SK-MEL-5 (cell line): ENCODE measurements around the gene CYTH2. TPM values are rescaled to one million over a fixed set of nuclear protein-coding genes. Genes with fewer than 3 reads are reported as not detected.
A peak's percentile ranks its signal among the peaks of the same experiment; 100 is the strongest.
"Not testable (repeated sequence)": the region's sequence is repeated elsewhere in the genome, so short reads cannot be mapped to it uniquely, and the experiment has no call there.

Source experiments
- DNase-seq: peaks from one replicate; pipeline ENCODE4 v3.0.0-alpha.2; 2016; ENCODE audit warnings: low read depth, low spot score
- in situ Hi-C: cut with HindIII; loops from 2 replicates; pipeline ENCODE4 v1.10.0; 2016; ENCODE audit warnings: low sequenced_read_pairs, high pct_unique_total_duplicates, low pct_unique_long_range_greater_than_20kb
- total RNA-seq: library from RNA; depleted of rRNA; stranded (reverse); fragments of >200 nt; shearing (Covaris generic); gene quantifications from 2 replicates; pipeline ENCODE4 v1.2.3, GENCODE V29; 2014

The CYTH2 gene
- total RNA-seq, 1 experiment from 2014 or later = 41.0 TPM

- no peak for DNase-seq
- in situ Hi-C loops = no loop called here
Measured at GRCh38 chr19:48484931-48485612, 15.9 kb downstream of the CYTH2 start.

DNA sequence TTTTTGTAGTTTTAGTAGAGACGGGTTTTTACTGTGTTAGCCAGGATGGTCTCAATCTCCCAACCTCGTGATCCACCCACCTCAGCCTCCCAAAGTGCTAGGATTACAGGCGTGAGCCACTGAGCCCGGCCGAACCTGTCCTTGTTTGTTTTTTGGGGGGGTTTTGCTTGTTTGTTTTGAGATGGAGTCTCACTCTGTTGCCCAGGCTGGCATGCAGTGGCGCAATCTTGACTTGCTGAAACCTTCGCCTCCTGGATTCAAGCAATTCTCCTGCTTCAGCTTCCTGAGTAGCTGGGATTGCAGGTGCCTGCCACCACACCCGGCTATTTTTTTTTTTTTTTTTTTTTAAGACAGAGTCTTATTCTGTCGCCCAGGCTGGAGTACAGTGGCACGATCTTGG lies 17.5 kb downstream of the CYTH2 start:
- in situ Hi-C loops, DNase-seq: not testable (repeated sequence)

DNA sequence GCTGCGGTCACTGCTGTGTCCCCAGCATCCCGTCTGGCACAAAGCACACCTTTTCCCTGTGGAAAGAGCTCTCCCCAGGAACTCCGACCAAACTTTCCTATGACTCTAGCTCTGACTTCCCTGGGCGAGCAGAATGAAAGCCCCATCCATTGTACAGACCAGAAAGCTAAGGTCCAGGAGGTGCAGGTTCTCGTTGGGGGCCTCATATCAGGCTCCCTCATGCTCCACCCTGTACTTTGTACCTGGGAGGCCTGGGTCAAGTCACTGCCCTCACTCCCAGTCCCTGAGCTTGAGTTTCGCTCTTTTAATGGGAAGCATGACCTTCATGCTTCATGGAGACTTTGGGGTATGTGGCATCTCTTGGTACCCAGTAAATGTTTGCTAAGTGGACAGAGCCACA lies 18.4 kb downstream of the CYTH2 start:
- in situ Hi-C loops = no loop called here
- no peak for DNase-seq

GRCh38 chr19:48487948-48488347 lies 18.8 kb downstream of the CYTH2 start:
- no peak for DNase-seq
- in situ Hi-C loops = no loop called here

DNA sequence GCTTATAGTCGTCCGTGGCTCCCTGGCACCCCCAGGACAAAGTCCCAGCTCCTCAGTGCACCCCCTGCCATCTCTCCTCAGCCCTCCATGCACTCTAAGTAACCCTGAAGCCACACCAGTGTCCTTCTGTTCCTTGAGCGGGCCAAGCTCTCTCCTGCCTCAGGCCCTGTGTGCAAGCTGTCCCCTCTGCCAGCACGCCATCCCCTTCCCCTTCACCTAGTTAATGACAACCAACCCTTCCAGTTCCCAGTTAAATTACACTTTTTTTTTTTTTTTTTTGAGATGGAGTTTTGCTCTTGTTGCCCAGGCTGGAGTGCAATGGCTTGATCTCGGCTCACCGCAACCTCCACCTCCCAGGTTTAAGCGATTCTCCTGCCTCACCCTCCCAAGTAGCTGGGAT lies 19.3 kb downstream of the CYTH2 start:
- DNase-seq, in situ Hi-C loops: not testable (repeated sequence)

DNA sequence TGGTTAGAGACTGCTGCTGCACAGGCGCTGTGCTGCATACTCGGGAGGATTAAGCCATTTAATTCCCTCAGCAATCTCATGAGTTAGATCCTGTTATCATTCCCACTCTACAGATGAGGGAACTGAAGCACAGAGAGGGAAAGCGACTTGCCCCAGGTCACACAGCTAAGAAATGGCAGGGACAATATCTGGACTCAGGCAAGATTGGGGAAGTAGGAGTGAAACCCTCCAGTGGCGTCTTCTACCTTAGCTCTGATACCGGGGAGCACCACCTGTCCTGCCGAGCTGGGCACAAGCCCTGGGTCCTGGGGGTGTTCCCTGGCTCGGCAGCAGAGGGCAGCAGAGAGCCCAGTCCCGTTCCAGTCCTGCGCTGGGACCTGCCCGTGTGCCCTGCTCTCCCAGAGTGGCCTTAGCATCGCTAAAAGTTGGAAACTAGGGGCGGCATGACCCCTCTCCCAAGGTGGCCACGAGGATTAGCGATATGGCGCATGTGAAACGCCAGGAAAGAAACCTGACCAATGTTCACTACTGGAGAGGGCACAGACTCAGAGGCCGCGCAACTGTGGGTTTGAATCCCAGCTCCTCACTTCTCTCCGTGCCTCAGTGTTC lies 20.5 kb downstream of the CYTH2 start:
- peak; percentile 68 for DNase-seq
- in situ Hi-C loops = no loop called here

GRCh38 chr19:48490981-48491792 lies 22.0 kb downstream of the CYTH2 start:
- DNase-seq = peak; percentile 28
- in situ Hi-C loops = no loop called here

GRCh38 chr19:48491793-48492123 lies 22.6 kb downstream of the CYTH2 start:
- in situ Hi-C loops = no loop called here
- no peak for DNase-seq

DNA sequence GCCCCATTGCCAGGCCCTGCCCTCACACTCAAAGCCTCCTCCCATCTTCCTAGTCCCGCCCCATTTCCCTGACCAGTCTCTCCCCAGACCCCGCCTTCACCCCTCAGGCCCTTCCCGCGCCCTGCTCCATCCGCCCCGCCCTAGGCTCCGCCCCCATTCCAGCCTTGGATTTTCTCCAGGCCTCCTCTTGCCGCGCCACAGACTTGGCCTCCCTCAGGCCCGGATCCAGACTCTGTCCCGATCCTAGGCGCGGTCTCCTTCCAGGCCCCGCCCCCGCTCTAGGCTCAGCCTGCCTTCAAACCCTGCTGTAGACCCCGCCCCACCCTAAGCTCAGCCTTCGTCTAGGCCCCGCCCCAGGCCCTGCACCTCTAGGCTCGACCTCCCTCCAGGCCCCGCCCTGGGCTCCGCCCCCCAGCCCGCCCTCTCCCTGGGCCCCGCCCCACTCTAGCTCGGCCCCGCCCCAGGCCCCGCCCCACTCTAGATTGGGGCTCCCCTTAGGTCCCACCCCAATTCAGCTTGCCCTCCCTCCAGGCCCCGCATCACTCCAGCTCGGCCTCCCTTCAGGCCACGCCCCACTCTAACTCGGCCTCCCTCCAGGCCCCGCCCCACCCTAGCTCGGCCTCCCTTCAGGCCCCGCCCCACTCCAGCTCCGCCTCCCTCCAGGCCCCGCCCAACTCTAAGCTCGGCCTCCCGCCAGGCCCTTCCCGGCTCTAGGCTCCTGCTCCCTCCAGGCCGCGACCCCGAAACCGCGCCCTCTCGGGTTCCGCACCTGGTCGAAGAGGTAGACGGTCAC lies 24.0 kb downstream of the CYTH2 start:
- peak; percentile 92 for DNase-seq
- in situ Hi-C loops = no loop called here

- in situ Hi-C loops = no loop called here
- DNase-seq = no peak
Measured at GRCh38 chr19:48493718-48494401, 24.7 kb downstream of the CYTH2 start.

DNA sequence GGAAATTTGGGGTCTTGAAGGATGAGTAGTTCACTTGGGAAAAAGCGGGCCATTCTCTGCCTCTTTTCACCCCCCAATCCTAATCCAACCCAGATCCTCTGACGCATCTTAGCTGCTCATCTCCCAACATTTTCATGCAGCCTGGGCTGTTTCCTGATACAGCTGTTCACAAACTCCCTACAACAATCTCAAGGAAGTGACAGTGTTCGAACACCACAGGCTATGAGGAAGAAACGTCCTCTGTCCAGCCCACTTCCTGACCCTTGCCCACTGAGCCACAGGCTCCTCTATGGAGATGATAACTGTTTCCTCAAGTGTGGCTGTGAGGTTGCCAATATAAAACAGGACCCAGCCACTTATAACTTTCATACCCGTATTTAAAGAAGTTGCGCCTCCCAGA lies 26.2 kb downstream of the CYTH2 start:
- DNase-seq = no peak
- in situ Hi-C loops = no loop called here

GRCh38 chr19:48496959-48497727 lies 28.0 kb downstream of the CYTH2 start:
- no peak for DNase-seq
- in situ Hi-C loops = no loop called here

- no peak for DNase-seq
- in situ Hi-C loops = no loop called here
Measured at GRCh38 chr19:48497728-48498594, 28.8 kb downstream of the CYTH2 start.

DNA sequence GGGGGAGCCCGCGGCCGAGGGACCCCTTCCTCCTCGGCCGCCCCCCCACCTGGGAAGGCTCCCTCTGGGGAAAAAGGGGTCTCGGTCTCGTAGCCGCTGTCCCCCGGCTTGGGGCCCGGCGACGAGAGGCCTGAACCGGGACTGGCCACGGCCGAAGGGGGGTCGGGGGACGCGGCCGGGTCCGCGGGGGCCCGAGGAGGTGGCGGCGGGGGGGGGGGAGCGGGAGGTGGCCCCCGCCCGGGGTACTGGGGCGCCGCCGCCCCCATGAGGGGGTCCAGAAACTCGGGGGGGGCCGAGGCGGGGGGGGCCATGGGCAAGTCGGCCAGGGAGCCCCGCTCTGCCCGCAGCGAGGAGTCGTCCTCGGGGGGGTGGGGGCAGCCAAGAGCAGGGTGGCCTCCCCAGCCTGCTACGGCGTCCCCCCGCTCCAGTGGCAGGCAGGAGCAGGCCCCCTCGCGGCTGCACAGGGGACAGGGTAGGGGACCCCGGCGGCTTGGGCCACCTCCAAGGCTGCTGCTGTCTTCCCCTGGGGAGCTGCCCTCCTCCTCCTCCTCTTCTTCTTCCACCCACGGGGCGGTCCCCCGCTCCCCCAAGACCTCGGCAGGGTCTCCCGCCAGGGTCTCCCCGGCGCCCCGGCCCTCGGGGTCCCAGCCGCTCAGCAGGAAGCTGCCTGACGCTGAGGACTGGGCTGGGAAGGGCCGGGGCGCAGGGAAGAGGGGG lies 29.6 kb downstream of the CYTH2 start:
- DNase-seq = no peak
- in situ Hi-C loops = no loop called here

DNA sequence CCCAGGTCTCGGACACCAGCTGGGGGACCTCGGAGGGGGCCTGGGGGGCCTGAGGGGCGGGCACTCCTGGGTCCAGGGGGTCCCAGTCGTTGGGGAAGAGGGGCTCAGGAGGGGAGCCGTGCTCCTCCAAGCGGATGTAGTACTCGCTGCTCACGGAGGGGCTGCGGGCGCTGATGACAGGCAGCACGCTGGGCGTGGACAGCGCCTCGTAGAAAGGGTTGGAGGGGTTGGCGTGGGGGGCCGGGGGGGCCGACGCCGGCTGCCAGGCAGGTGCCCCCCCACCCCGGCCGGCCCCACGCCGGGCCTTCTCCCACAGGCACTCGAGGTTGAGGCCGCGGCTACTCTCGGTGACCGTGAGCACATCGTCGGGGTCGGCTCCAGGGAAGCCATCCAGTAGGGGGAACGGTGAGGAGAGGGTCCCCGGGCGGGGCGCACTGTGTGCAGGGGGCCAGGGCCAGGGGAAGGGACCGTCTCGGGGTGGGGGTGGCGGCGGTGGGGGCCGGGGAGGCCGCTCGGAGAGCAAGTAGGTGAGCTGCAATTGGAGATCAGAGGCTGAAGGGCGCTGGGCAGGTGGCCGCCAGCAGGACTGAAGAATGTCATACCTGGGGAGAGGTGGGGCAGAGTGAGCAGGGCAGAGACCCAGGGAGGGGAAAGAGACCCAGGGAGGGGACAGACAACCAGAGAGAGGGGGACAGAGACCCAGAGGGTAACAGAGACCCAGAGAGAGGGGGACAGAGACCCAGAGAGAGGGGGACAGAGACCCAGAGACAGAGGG lies 30.3 kb downstream of the CYTH2 start:
- no peak for DNase-seq
- in situ Hi-C loops = no loop called here
